Vagina (tissue), 2 donors: Measurements from ENCODE around the gene EBF3.

ENCODE experiments used
- CTCF ChIP-seq, 3 experiments: fragments of 450-650 bp in 2 of 3; fragments of 200-600 bp in 1 of 3; sonication (generic) in 1 of 3; IDR thresholded peaks; one replicate each; pipeline ENCODE4 v1.5.1; 2017 to 2019; ENCODE audit warnings: antibody characterized with exemption in 3 of 3, mild to moderate bottlenecking in 2 of 3, moderate library complexity in 2 of 3
- POLR2A ChIP-seq, 2 donors: fragments of 450-650 bp; IDR thresholded peaks; one replicate each; pipeline ENCODE4 v1.6.1; 2017; ENCODE audit warnings: antibody characterized with exemption in 2 of 2, mild to moderate bottlenecking in 2 of 2, moderate library complexity in 2 of 2
- POLR2AphosphoS5 ChIP-seq, 2 donors: sonication (generic); formaldehyde crosslinking; IDR thresholded peaks; one replicate each; pipeline ENCODE4 v1.9.0; 2017; ENCODE audit warnings: antibody characterized with exemption in 2 of 2, mild to moderate bottlenecking in 2 of 2, low read depth in 1 of 2; ENCODE audit not compliant: insufficient read depth in 1 of 2

- no peak for TF ChIP-seq CTCF (IDR thresholded peaks at IDR 0.05)
- TF ChIP-seq POLR2A (IDR thresholded peaks at IDR 0.05) = no peak
- no peak for TF ChIP-seq POLR2AphosphoS5 (IDR thresholded peaks at IDR 0.05; ENCODE audit: insufficient read depth in 1 of 2, low read depth in 1 of 2)
Observed at GRCh38 chr10:129843131-129843541, 120.9 kb downstream of the EBF3 start.
